Adrenal gland (tissue), 12 donors: Measurements from ENCODE around the gene SCFD2. TPM values are rescaled to one million over a fixed set of nuclear protein-coding genes. Genes with fewer than 3 reads are reported as not detected.

Experiments used
- DNase-seq, 7 donors: peaks; one replicate each; pipeline ENCODE4 v3.0.0-alpha.2; 2019 to 2020
- H3K27ac ChIP-seq, 5 donors: fragments of 200-600 bp; sonication (generic) in 4 of 5; 1 replicate in 3 of 5; 2 replicates in 2 of 5; pipeline versions ENCODE4 v1.5.1 to v1.8.0; 2016 to 2020; ENCODE audit warnings: mild to moderate bottlenecking in 1 of 5
- H3K27me3 ChIP-seq: fragments of 200-600 bp; 2 replicates; pipeline ENCODE4 v1.8.0; 2021
- H3K36me3 ChIP-seq, 2 donors: fragments of 200-600 bp; replicated peaks in 1 of 2; 1 replicate in 1 of 2; 2 replicates in 1 of 2; pipeline versions ENCODE4 v1.5.1 to v1.8.0; 2018 to 2022
- H3K4me1 ChIP-seq, 2 donors: fragments of 200-600 bp; replicated peaks in 1 of 2; 1 replicate in 1 of 2; 2 replicates in 1 of 2; pipeline versions ENCODE4 v1.5.1 to v1.8.0; 2018 to 2021
- H3K4me3 ChIP-seq, 4 donors: fragments of 200-600 bp; sonication (generic) in 3 of 4; one replicate each; pipeline ENCODE4 v1.5.1; 2016 to 2018
- H3K9me3 ChIP-seq, 3 donors: fragments of 200-600 bp; sonication (generic) in 1 of 3; replicated peaks in 1 of 3; 1 replicate in 2 of 3; 2 replicates in 1 of 3; pipeline versions ENCODE4 v1.5.1 to v1.8.0; 2016 to 2021
- POLR2A ChIP-seq, 2 donors: fragments of 450-650 bp; IDR thresholded peaks; one replicate each; pipeline ENCODE4 v1.6.1; 2017; ENCODE audit warnings: antibody characterized with exemption in 2 of 2, mild to moderate bottlenecking in 2 of 2, moderate library complexity in 1 of 2
- WGBS, 4 donors: extraction: QIAGEN DNeasy Blood & Tissue Kit in 2 of 4; methylation state at CpG; one replicate each; pipeline versions ENCODE4 v1.1.5 to v1.1.7; 2013 to 2017; 5-methylcytosine and 5-hydroxymethylcytosine counted together
- intact Hi-C, 2 donors: fragments of 100-400 bp; cut with DNase I; formaldehyde crosslinking; loops; one replicate each; pipeline versions ENCODE4 v1.14.1 to v1.15.0; 2022 to 2023
- polyA plus RNA-seq, 3 donors: library from polyadenylated mRNA; stranded (reverse); fragments of 200-250 nt in 2 of 3; fragments of 350-450 nt in 1 of 3; fragmentation: Illumina TruSeq in 1 of 3; extraction: RNeasy Lipid Tissue Mini Kit (QIAGEN cat#74804) in 1 of 3; gene quantifications; one replicate each; pipeline ENCODE4 v1.2.3, GENCODE V29; 2013 to 2014
- total RNA-seq, 9 donors: library from RNA; depleted of rRNA in 4 of 9; stranded (reverse); fragments of >200 nt in 4 of 9; fragments of 120-200 nt in 1 of 9; fragmentation: NEBNext Ultra II Directional in 1 of 9; extraction: Animal tissue kit (Norgen Biotek cat#: 25700) in 1 of 9; gene quantifications; one replicate each; pipeline versions ENCODE4 v1.1.0 to v1.2.4, GENCODE V29; 2013 to 2023
- TF ChIP-seq, protein P1 (sequence below), 6 experiments: fragments of 450-650 bp in 4 of 6; fragments of 200-600 bp in 2 of 6; sonication (generic) in 1 of 6; IDR thresholded peaks; 1 replicate in 5 of 6; 2 replicates in 1 of 6; pipeline versions ENCODE4 v1.5.1 to v1.8.0; 2016 to 2021; ENCODE audit warnings: antibody characterized with exemption in 6 of 6, mild to moderate bottlenecking in 2 of 6, moderate library complexity in 1 of 6
- donor health status: healthy with polysubstance abuse.
- donor health status: Bipolar disorder and iron deficiency.
- donor health status: DM: yes; HTN: yes; CAD: no.
- donor health status: DM: no; HTN: no; CAD: no.
- donor health status: DM: no; HTN: no; CAD: no.
- donor health status: DM: yes; HTN: yes; CAD: no.

The SCFD2 gene
- total and polyA plus RNA-seq, 12 donors = 5.2 to 34.9 (median 23.4) TPM

DNA sequence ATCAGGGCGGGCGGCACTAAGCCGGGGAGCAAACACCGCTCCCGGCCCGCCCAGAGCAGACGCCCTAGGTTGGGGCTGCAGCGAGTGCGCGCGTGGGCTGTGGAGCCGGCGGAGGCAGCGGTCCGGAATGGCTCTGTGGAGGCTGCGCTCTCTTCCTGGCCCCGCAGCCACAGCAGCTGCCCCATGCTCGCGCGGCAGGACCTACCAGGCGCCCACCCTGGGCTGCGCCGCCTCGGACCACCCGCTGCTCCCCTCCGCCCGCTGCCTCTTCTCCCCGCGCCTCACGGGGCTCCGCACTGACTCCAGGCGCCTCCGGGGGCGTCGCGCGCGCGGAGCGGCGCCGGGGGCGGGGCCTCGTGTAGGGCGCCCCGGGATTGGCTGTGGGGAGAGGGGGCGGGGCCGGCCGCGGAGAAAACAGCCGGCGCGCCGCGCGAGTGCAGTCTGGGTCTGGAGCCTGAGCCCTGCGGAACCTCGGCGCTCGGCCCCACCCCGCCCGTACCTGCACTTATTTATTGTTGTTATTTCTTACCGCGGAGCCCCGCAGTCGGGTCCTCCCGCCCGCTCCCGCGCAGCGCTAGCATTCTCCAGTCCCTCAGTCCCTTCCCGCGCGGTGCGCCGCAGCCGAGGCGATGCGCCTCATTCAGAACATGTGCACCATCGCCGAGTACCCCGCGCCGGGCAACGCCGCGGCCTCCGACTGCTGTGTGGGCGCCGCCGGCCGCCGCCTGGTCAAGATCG lies 503.8 kb downstream of the SCFD2 start, which contains the start of gene RASL11B:
RASL11B (plus strand) TSS at position 439 of the 738 bp plus-strand sequence; CDS start at position 630, 191 bp downstream.
- Histone ChIP-seq H3K4me1 (peaks cover 12 to 14% of the 10 kb centered on the region in 2 donors), H3K4me3 (peak within 1 kb of the TSS in 2 of 4 donors; percentile 74 to 84), H3K36me3 (no peaks in the 10 kb centered on the region), H3K27ac (peak within 1 kb of the TSS in 1 of 5 donors; percentile 54), H3K9me3 (no peaks in the 10 kb centered on the region), H3K27me3 (no peaks in the 10 kb centered on the region)
- DNase-seq = peak; percentile 78 to 89 (median 83)
- 0 to 1% (median 1%) methylated on average over 14 to 94 of the region's 94 CpGs; no CpG with 5 or more reads in 1 of the 4 donors for WGBS, 4 donors
- peak in 1 of 2 donors; percentile 72 for TF ChIP-seq POLR2A (IDR thresholded peaks at IDR 0.05)
- TF ChIP-seq, protein P1, sequence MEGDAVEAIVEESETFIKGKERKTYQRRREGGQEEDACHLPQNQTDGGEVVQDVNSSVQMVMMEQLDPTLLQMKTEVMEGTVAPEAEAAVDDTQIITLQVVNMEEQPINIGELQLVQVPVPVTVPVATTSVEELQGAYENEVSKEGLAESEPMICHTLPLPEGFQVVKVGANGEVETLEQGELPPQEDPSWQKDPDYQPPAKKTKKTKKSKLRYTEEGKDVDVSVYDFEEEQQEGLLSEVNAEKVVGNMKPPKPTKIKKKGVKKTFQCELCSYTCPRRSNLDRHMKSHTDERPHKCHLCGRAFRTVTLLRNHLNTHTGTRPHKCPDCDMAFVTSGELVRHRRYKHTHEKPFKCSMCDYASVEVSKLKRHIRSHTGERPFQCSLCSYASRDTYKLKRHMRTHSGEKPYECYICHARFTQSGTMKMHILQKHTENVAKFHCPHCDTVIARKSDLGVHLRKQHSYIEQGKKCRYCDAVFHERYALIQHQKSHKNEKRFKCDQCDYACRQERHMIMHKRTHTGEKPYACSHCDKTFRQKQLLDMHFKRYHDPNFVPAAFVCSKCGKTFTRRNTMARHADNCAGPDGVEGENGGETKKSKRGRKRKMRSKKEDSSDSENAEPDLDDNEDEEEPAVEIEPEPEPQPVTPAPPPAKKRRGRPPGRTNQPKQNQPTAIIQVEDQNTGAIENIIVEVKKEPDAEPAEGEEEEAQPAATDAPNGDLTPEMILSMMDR (IDR thresholded peaks at IDR 0.05) = peak in 3 of 6 experiments; percentile 17 to 50 (median 36)
- intact Hi-C loops = loop anchor here in 1 of 2 donors (10.0 kb wide), 1 partner anchor 147 kb away; no protein-coding TSS in a partner anchor

DNA sequence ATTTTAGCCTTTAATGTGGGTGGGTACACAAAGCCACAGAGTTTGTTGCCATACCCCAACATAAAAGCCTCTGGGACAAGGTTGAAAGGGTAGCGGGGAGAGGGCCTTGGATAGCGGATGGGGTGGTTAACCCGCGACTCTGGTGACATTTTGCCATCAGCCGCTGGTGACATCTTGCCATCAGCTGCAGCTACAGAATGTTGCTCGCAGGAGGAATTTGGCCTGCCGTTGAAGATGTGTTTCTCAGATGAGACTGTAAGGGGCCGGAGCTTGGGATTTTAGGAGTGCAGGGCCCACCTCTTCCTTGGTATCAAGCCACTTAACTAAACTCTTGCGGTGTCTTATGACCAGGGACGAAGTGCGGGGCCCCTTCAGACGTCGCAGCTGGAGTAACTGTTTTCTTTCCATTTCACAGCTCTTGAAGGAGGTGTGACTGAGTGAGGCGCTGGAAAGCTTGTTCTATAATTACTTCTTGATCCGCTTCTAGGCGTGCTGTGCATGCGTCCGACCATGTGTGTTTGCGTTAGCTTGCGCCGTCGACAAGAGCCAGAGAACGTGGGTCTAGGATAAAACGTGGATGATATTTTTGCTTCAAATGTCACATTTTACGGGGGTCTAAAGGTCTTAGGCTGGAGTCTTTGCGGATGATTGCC lies 504.6 kb downstream of the SCFD2 start:
- Histone ChIP-seq H3K9me3 (no peaks in the 10 kb centered on the region), H3K4me3 (peak overlapping the region in 2 of 4 donors; percentile 74 to 84), H3K36me3 (no peaks in the 10 kb centered on the region), H3K4me1 (peaks cover 12 to 14% of the 10 kb centered on the region in 2 donors), H3K27ac (no peak overlapping the region), H3K27me3 (no peaks in the 10 kb centered on the region)
- intact Hi-C loops = loop anchor here in 1 of 2 donors (10.0 kb wide), 1 partner anchor 146 kb away; no protein-coding TSS in a partner anchor
- DNase-seq = no peak
- TF ChIP-seq POLR2A (IDR thresholded peaks at IDR 0.05) = no peak
- TF ChIP-seq, protein P1 (IDR thresholded peaks at IDR 0.05) = no peak
- WGBS, 4 donors = 50 to 66% (median 51%) methylated on average over 25 to 26 of the region's 26 CpGs

DNA sequence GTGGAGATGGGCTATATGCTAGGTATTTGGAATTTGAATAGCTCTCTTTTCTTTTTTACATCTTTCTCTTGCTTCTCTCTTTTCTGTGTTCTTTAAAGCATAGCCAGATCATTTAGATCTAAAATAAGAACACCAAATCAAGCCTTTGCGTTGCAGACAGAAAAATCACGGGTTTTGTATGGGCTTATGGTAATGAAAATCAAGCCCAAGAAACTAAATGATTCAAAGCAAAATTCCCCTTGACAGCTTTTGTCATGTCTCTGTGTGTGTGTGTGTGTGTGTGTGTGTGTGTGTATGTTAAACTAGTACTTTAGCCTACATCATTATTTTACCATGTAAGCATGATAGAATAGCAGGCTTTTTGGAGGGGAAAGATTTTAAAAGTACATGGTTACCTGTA lies 505.5 kb downstream of the SCFD2 start:
- WGBS, 4 donors = 79 to 92% (median 90%) methylated on average over 2 of the region's 2 CpGs

More for the DNA sequence above, 505.5 kb downstream of the SCFD2 start:
- intact Hi-C loops = loop anchor here in 1 of 2 donors (10.0 kb wide), 1 partner anchor 146 kb away; no protein-coding TSS in a partner anchor
- H3K27ac ChIP-seq = no peak overlapping the region
- no peaks in the 10 kb centered on the region for H3K36me3 ChIP-seq
- peaks cover 12 to 14% of the 10 kb centered on the region in 2 donors for H3K4me1 ChIP-seq
- no peak for DNase-seq
- no peaks in the 10 kb centered on the region for H3K9me3 ChIP-seq
- no peak overlapping the region for H3K4me3 ChIP-seq
- H3K27me3 ChIP-seq = no peaks in the 10 kb centered on the region
- no peak for TF ChIP-seq POLR2A (IDR thresholded peaks at IDR 0.05)
- TF ChIP-seq, protein P1 (IDR thresholded peaks at IDR 0.05) = no peak
